ENCODE measurements around the gene AGAP9.
"Not testable (repeated sequence)": the region's sequence is repeated elsewhere in the genome, so short reads cannot be mapped to it uniquely, and the experiment has no call there.

AGAP9 gene

GRCh38 chr10:47456794-47457527, 66.5 kb downstream of the AGAP9 start:
- DNase-seq (ENCODE audit: low read depth): no peak

DNA sequence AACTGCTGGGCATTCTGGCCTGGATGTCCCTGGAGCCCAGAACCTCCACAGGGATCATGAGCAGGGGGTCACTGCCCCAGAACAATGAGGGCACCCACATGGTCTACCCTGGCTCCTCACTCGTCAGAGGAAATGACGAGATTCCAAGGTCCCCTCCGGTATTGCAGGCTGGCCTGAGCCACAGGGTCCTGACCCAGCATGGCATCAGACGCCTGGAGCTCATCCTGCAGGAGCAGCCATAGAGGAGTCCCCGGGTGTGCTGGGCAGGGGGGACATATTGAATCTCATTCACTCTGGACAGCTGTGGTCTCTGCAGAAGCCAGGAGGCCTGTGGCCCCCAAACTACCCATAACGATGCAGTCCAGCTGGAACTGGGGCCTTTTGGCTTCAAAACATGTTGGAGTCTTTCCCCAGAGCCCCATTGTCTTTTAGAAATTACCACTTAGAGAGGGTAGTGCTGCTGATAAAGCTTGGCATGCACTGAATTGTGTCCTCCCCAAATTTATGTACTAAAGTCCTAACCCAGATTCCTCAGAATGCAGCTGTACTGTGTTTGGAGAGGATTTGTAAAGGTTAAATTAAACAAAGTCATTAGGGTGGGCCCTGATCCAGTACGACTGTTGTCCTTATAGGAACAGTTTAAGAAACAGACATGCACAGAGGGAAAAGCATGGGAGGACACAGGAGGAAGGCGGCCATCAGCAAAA, 67.2 kb downstream of the AGAP9 start:
- DNase-seq (ENCODE audit: low read depth): no peak

DNA sequence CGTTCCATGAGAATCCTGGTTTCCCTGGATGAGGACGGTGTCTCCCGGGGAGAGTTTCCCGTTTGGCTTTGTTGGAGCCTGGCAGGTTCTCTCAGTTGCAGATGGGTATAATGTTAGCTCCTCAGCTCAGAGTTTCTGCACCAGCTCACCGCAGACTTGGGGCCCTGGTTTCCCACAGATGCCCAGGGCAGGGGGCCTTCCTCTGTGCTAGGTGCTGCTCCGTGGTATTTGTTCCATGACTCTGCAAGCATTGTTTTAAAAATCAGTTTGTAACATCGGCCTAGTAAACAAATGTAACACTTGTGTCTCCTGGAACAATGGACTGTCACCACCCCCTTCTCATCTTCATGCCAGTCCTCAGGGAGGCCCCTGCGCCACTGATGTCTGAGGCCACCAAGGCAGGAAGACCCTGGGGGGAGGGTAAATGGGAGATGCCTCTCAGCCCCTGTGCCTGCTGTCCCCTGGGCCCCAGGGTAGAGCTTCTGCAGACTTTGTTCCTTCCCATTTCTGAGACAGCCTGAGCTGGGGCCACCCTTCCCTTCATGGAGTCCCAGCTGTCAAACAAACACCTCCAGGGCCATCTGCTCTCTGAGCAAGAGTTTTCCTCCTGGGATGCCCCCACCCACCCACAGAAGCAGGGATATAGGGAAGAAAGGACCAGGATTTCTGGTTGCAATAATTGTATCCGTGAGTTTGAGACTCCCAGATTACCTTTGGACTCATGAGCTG, 67.9 kb downstream of the AGAP9 start:
- not testable (repeated sequence) for DNase-seq (ENCODE audit: low read depth)

GRCh38 chr10:47454780-47455058, 68.7 kb downstream of the AGAP9 start:
- DNase-seq (ENCODE audit: low read depth): no peak

DNA sequence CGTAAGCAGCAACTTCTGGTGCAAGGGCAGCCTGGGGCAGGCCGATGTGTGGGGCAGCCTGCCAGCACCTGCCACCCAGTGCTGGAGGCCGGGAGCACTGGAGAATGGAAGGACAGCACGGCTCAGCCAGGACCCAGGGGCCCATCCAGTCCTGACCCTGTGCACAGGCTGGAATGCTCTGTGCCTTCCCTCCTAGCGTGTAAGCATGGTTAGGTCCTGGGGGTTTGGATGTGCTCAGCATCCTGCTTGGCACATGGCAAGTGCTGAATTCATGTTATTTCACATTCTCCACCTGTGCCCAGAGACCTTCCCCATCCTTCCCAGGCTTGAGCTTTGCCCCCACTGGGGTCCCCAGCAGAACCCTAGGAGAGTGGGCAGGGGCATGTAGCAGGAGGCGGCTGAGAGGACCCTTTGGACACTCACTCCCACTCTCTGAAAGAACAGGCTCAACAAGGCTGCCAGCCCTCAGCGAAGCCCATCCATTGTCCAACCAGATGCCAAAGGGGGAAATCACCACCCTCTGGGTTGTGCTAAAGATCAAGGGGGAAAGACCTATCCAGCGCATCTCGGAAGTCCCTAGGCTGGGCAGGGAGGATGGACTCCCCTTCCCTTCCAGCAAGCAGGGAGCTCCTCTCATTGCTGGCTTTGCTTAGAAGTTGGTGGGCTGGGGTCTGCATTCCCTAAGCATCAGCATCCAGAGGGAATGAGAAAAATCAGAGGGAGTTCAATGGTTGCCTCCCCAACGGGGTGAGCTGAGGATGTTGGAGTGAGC, 69.2 kb downstream of the AGAP9 start:
- DNase-seq (ENCODE audit: low read depth): no peak

DNA sequence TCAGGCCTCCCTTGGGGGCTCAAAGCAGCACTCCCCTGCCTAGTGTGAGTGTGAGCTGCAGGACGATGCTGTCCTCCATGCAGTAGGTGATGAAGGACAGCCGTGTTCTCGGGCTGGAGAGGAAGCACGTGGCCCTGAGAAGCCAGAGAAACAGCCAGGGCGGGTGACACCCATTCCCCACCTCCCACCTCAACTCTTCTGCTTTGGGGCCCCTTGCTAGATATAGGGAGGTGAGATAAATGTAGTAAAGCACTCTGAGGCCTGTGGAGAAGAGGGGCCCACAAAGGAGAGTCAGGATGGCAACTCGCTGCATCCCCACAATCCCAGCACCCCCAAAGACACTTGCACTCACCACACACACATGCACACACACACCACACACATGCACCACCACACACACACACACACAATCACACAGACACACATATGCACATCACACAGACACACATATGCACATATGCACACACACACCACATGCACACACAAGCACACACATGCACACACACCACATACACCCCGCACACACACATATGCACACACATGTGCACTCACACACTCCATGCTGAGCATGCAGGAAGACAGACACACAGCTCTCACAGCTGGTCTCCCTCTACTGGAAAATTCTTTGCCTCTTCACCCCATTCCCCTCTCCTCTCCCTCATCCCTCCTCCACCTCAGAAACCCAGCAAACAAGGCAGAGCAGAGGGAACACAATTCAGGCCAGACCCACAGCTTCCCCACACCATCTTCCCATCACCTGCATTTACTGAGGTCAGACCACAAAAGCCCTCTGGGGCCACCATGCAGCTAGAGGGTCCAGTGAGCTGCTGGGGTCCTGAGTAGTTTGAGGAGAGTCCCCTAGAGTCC, 70.1 kb downstream of the AGAP9 start:
- no peak for DNase-seq (ENCODE audit: low read depth)

GRCh38 chr10:47452495-47453140, 70.8 kb downstream of the AGAP9 start:
- DNase-seq (ENCODE audit: low read depth): no peak

- DNase-seq (ENCODE audit: low read depth): no peak
Measured at GRCh38 chr10:47451998-47452494, 71.4 kb downstream of the AGAP9 start.

Measured in stimulated activated CD8-positive, alpha-beta memory T cell treated with anti-CD3 and anti-CD28 coated beads, Interleukin-15, amount 100 ng/mL, for 1 hour (primary cell).